KMS-11 (cell line): ENCODE measurements around the gene FYB1.

Experiments used
- H2AFZ ChIP-seq: fragments of 200-600 bp; sonication (generic); 2 replicates; pipeline ENCODE4 v1.6.1; 2016; ENCODE audit warnings: antibody characterized with exemption, mixed run types, low read depth
- H3K27ac ChIP-seq: fragments of 200-600 bp; sonication (generic); 2 replicates; pipeline ENCODE4 v1.6.1; 2016; ENCODE audit warnings: mild to moderate bottlenecking, mixed run types
- H3K27me3 ChIP-seq: fragments of 200-600 bp; sonication (generic); 2 replicates; pipeline ENCODE4 v1.6.1; 2017; ENCODE audit warnings: mild to moderate bottlenecking, low read depth, mixed run types, moderate library complexity; ENCODE audit not compliant: insufficient read depth
- H3K36me3 ChIP-seq: fragments of 200-600 bp; sonication (generic); 2 replicates; pipeline ENCODE4 v1.6.1; 2017; ENCODE audit warnings: mild to moderate bottlenecking, mixed run types; ENCODE audit not compliant: insufficient read depth
- H3K4me1 ChIP-seq: fragments of 200-600 bp; sonication (generic); 2 replicates; pipeline ENCODE4 v1.6.1; 2016; ENCODE audit warnings: mild to moderate bottlenecking, low read depth, mixed run types; ENCODE audit not compliant: poor library complexity, severe bottlenecking
- H3K4me2 ChIP-seq: fragments of 200-600 bp; sonication (generic); 2 replicates; pipeline ENCODE4 v1.7.0; 2016; ENCODE audit warnings: mild to moderate bottlenecking, mixed run types
- H3K4me3 ChIP-seq: fragments of 200-600 bp; sonication (generic); IDR thresholded peaks from 2 replicates; pipeline ENCODE4 v1.6.1; 2017; ENCODE audit warnings: low read depth, low read length, mixed read lengths; ENCODE audit not compliant: insufficient read depth
- H3K79me2 ChIP-seq: fragments of 200-600 bp; sonication (generic); 2 replicates; pipeline ENCODE4 v1.6.1; 2016; ENCODE audit warnings: low read depth, mixed run types; ENCODE audit not compliant: insufficient read depth
- H3K9ac ChIP-seq: fragments of 200-600 bp; sonication (generic); 2 replicates; pipeline ENCODE4 v1.6.1; 2016; ENCODE audit warnings: mild to moderate bottlenecking, mixed run types
- H4K20me1 ChIP-seq: fragments of 200-600 bp; sonication (generic); 2 replicates; pipeline ENCODE4 v1.6.1; 2016; ENCODE audit warnings: mild to moderate bottlenecking, mixed run types; ENCODE audit not compliant: insufficient read depth
- CTCF ChIP-seq: fragments of 200-600 bp; sonication (generic); conservative IDR thresholded peaks from 2 replicates; pipeline ENCODE4 v1.6.1; 2017; ENCODE audit warnings: low read depth, mild to moderate bottlenecking, antibody characterized with exemption, low read length, moderate library complexity, mixed read lengths

FYB1 gene

GRCh38 chr5:39115644-39116343, 103.6 kb downstream of the FYB1 start:
- Histone ChIP-seq H3K27me3 (no peaks in the 10 kb centered on the region), H3K4me3 (no peak overlapping the region), H3K79me2 (no peaks in the 10 kb centered on the region), H3K4me1 (peaks cover 6% of the 10 kb centered on the region), H3K4me2 (no peak overlapping the region), H3K9ac (no peak overlapping the region), H2AFZ (no peak overlapping the region), H3K36me3 (no peaks in the 10 kb centered on the region), H4K20me1 (no peaks in the 10 kb centered on the region), H3K27ac (no peak overlapping the region)
- no peak for TF ChIP-seq CTCF

- no peak overlapping the region for H3K27ac ChIP-seq
- no peak overlapping the region for H3K4me3 ChIP-seq
- H3K79me2 ChIP-seq, result no peaks in the 10 kb centered on the region
- H3K27me3 ChIP-seq, result no peaks in the 10 kb centered on the region
- no peak for TF ChIP-seq CTCF
- H4K20me1 ChIP-seq, result no peaks in the 10 kb centered on the region
- H3K36me3 ChIP-seq, result no peaks in the 10 kb centered on the region
- H3K9ac ChIP-seq, result no peak overlapping the region
- no peaks in the 10 kb centered on the region for H3K4me1 ChIP-seq
- no peak overlapping the region for H2AFZ ChIP-seq
- no peak overlapping the region for H3K4me2 ChIP-seq
These were observed 105.2 kb downstream of the FYB1 start for GRCh38 chr5:39114155-39114554.

- Histone ChIP-seq H4K20me1 (no peaks in the 10 kb centered on the region), H2AFZ (no peak overlapping the region), H3K79me2 (no peaks in the 10 kb centered on the region), H3K4me3 (no peak overlapping the region), H3K9ac (no peak overlapping the region), H3K4me2 (no peak overlapping the region), H3K27ac (no peak overlapping the region), H3K27me3 (no peaks in the 10 kb centered on the region), H3K4me1 (no peaks in the 10 kb centered on the region), H3K36me3 (no peaks in the 10 kb centered on the region)
- no peak for TF ChIP-seq CTCF
These were observed 105.9 kb downstream of the FYB1 start for GRCh38 chr5:39113354-39113953.

DNA sequence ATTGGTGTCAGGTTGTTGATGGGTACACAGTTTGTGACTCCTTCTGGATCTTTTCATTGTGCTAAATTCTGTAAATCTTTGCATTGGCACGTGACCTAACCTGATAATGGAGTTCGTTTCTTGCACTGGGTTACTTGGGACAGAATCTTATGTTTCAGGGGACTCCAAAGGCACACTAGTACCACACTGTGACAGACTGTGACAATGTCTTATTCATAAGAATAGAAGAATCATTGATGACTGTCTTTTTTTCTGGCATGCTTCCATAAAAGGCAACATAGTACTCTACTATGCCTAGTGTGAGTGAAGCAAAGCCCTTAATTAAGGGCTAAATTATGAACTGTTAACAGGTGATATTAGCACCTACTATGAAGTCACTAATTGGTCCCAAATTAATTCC, 109.8 kb downstream of the FYB1 start:
- Histone ChIP-seq H4K20me1 (no peaks in the 10 kb centered on the region), H3K79me2 (no peaks in the 10 kb centered on the region), H3K36me3 (no peaks in the 10 kb centered on the region), H3K27me3 (no peaks in the 10 kb centered on the region), H3K4me3 (no peak overlapping the region), H3K4me2 (no peak overlapping the region), H3K27ac (no peak overlapping the region), H3K9ac (no peak overlapping the region), H3K4me1 (no peaks in the 10 kb centered on the region), H2AFZ (no peak overlapping the region)
- TF ChIP-seq CTCF, result no peak
